ENCODE results near the gene CA12.
A peak's percentile ranks its signal among the peaks of the same experiment; 100 is the strongest.

The CA12 gene

DNA sequence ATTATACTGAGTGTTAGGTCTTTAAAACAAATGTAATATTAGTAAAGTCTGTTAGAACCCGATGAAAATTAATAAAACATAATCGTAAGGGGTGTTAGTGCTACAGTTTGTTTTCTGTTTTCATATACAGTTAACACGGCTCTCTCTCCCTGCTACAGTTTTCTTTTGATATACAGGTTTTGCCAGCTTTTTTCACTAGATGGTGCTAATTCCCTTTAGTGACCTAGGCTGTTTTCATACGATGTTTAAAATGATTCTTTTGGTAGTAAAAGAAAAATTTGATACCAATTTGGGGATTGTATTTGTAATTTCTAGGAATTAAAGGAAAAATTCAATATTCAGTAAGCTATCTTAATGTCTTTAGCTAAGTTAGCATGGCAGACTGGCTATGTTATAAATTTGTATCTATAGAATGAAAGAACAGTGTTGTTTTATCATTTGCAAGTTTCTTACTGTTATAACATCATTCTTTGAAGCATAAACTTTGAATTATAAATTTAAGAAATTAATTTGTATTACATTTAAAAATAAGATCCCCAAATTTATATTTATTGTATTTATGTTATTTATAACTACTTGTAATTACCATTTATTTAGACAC is 92.8 kb downstream of the CA12 start:
- H3K4me3 ChIP-seq (ENCODE audit: low read length), result no peak overlapping the region
- peak; percentile 59 for TF ChIP-seq CTCF (IDR thresholded peaks at IDR 0.05; ENCODE audit: insufficient read depth, low read depth, low read length, missing control alignments)
- peak; percentile 61 for DNase-seq (ENCODE audit: low read depth)

GRCh38 chr15:63288342-63288741 is 93.3 kb downstream of the CA12 start:
- DNase-seq (ENCODE audit: low read depth), result no peak
- no peak for TF ChIP-seq CTCF (IDR thresholded peaks at IDR 0.05; ENCODE audit: insufficient read depth, low read depth, low read length, missing control alignments)

GRCh38 chr15:63287109-63287508 is 94.5 kb downstream of the CA12 start:
- no peak for TF ChIP-seq CTCF (IDR thresholded peaks at IDR 0.05; ENCODE audit: insufficient read depth, low read depth, low read length, missing control alignments)
- no peak overlapping the region for H3K4me3 ChIP-seq (ENCODE audit: low read length)
- no peak for DNase-seq (ENCODE audit: low read depth)

More at GRCh38 chr15:63288342-63288741, 93.3 kb downstream of the CA12 start:
- no peak overlapping the region for H3K4me3 ChIP-seq (ENCODE audit: low read length)

DNA sequence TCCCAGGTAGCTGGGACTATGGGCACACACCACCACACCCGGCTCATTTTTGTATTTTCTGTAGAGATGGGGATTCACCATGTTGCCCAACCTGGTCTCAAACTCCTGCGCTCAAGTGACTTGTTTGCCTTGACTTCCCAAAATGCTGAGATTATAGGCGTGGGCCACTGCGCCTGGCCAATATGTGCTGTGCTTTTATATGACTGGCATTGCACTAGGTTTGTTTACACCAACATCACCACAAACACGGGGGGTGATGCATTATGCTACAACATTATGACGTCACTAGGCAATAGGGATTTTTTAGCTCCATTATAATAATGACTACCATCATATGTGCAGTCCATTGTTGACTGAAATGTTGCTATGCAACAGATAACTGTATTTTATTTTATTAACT is 97.3 kb downstream of the CA12 start:
- TF ChIP-seq CTCF (IDR thresholded peaks at IDR 0.05; ENCODE audit: insufficient read depth, low read depth, low read length, missing control alignments), result no peak
- DNase-seq (ENCODE audit: low read depth), result no peak
- no peak overlapping the region for H3K4me3 ChIP-seq (ENCODE audit: low read length)

- H3K4me3 ChIP-seq (ENCODE audit: low read length), result no peak overlapping the region
- no peak for DNase-seq (ENCODE audit: low read depth)
Observed at GRCh38 chr15:63283126-63283525, 98.5 kb downstream of the CA12 start.

DNA sequence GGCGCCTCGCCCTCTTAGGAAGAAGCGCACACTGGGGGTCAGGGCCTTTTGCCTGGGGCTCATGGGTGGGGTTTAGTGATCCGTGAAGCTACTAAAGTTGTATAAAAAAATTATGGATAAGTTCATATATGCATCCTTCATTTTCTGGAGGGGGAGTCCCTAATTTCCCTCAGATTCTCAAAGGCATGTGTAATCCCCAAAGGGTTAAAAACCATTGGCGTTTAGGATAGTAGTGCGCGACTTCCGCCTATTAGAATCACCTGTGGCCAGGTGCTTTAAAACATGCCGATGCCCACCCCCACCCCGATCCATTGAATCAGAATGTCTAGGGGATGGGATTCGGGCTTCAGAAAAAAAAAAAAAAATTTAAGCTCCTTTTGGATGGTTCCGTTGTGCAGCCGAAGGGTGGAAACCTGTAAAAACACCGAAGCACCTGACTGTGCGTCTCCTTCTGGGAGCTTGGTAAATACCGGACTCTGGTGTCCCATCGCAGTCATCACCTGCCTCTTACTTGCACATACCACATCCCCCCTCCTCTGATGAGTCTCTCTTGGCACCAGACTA is 103.7 kb downstream of the CA12 start:
- peak overlapping the region; percentile 60 for H3K4me3 ChIP-seq (ENCODE audit: low read length)
- DNase-seq (ENCODE audit: low read depth), result peak; percentile 26
- TF ChIP-seq CTCF (IDR thresholded peaks at IDR 0.05; ENCODE audit: insufficient read depth, low read depth, low read length, missing control alignments), result no peak

More at GRCh38 chr15:63283126-63283525, 98.5 kb downstream of the CA12 start:
- no peak for TF ChIP-seq CTCF (IDR thresholded peaks at IDR 0.05; ENCODE audit: insufficient read depth, low read depth, low read length, missing control alignments)
